B cell (primary cell): Measurements from ENCODE around the gene MRPL55. TPM values are rescaled to one million over a fixed set of nuclear protein-coding genes. Genes with fewer than 3 reads are reported as not detected.

Experiments used
- ATAC-seq: fragments of 200-7000 bp; cut with Tn5 transposase; one replicate; pipeline ENCODE4 v1.10.0; 2021; ENCODE audit warnings: low read depth, mild to moderate bottlenecking, moderate number of reproducible peaks, moderate library complexity
- CTCF ChIA-PET: fragments of 350-600 bp; sonication (Branson Sonifier 250); formaldehyde crosslinking; loops from one replicate; lab custom pipeline; 2021; ENCODE audit warnings: antibody characterized with exemption, inconsistent platforms; lab: Charles Lee
- POLR2A ChIA-PET: fragments of 350-600 bp; sonication (Branson Sonifier 250); formaldehyde crosslinking; loops from one replicate; lab custom pipeline; 2021; ENCODE audit warnings: antibody characterized with exemption; lab: Charles Lee
- DNase-seq: peaks from one replicate; pipeline ENCODE4 v3.0.0; 2013
- H2AFZ ChIP-seq: 2 replicates; pipeline ENCODE4 v1.6.1; 2012; ENCODE audit warnings: mild to moderate bottlenecking, low read depth, low read length; ENCODE audit not compliant: insufficient read depth, poor library complexity, severe bottlenecking
- H3K27ac ChIP-seq, 2 donors: 1 replicate in 1 of 2; 2 replicates in 1 of 2; pipeline ENCODE4 v1.5.1; 2012 to 2013; ENCODE audit warnings: low read length in 2 of 2, mild to moderate bottlenecking in 2 of 2, moderate library complexity in 1 of 2
- H3K27me3 ChIP-seq, 4 experiments: fragments of 200-600 bp in 1 of 4; sonication (generic) in 1 of 4; replicated peaks in 1 of 4; 1 replicate in 2 of 4; 2 replicates in 2 of 4; pipeline versions ENCODE4 v1.6.1 to v1.7.0; 2013 to 2016; ENCODE audit warnings: low read length in 3 of 4, mild to moderate bottlenecking in 2 of 4, mixed read lengths in 1 of 4, moderate library complexity in 1 of 4; ENCODE audit not compliant: insufficient read depth in 4 of 4, control insufficient read depth in 3 of 4; ENCODE audit errors: control extremely low read depth in 1 of 4
- H3K36me3 ChIP-seq, 2 experiments: replicated peaks in 1 of 2; 1 replicate in 1 of 2; 2 replicates in 1 of 2; pipeline versions ENCODE4 v1.6.1 to v1.7.1; 2013; ENCODE audit warnings: low read length in 1 of 2; ENCODE audit not compliant: insufficient read depth in 2 of 2, control insufficient read depth in 1 of 2; ENCODE audit errors: control extremely low read depth in 1 of 2, extremely low read depth in 1 of 2
- H3K4me1 ChIP-seq, 2 donors: fragments of 200-600 bp in 1 of 2; sonication (generic) in 1 of 2; 1 replicate in 1 of 2; 2 replicates in 1 of 2; pipeline versions ENCODE4 v1.5.1 to v1.6.1; 2013 to 2017; ENCODE audit warnings: low read length in 2 of 2; ENCODE audit not compliant: control insufficient read depth in 2 of 2, insufficient read depth in 2 of 2
- H3K4me2 ChIP-seq: replicated peaks from 2 replicates; pipeline ENCODE3; 2012; ENCODE audit warnings: mild to moderate bottlenecking, low read depth, low read length; ENCODE audit not compliant: poor library complexity, severe bottlenecking
- H3K4me3 ChIP-seq, 5 experiments: fragments of 200-600 bp in 1 of 5; sonication (generic) in 1 of 5; 1 replicate in 3 of 5; 2 replicates in 2 of 5; pipeline versions ENCODE4 v1.5.1 to v1.7.0; 2011 to 2016; ENCODE audit warnings: low read length in 4 of 5, mild to moderate bottlenecking in 4 of 5, low read depth in 2 of 5, control low read depth in 1 of 5, moderate library complexity in 1 of 5; ENCODE audit not compliant: insufficient read depth in 1 of 5; ENCODE audit errors: control extremely low read depth in 1 of 5, extremely low read depth in 1 of 5
- H3K79me2 ChIP-seq: fragments of 200-600 bp; sonication (generic); one replicate; pipeline ENCODE4 v1.6.0; 2016; ENCODE audit warnings: low read length; ENCODE audit not compliant: control insufficient read depth, insufficient read depth
- H3K9ac ChIP-seq: fragments of 200-600 bp; sonication (generic); 2 replicates; pipeline ENCODE4 v1.6.1; 2017; ENCODE audit warnings: mild to moderate bottlenecking, low read length, moderate library complexity
- H3K9me3 ChIP-seq, 3 donors: one replicate each; pipeline versions ENCODE4 v1.6.1 to v1.7.1; 2013; ENCODE audit warnings: low read length in 2 of 3; ENCODE audit not compliant: control insufficient read depth in 2 of 3, insufficient read depth in 1 of 3; ENCODE audit errors: control extremely low read depth in 1 of 3
- H4K20me1 ChIP-seq: 2 replicates; pipeline ENCODE4 v1.6.0; 2012; ENCODE audit warnings: mild to moderate bottlenecking, low read length; ENCODE audit not compliant: insufficient read depth, control insufficient read depth, poor library complexity, severe bottlenecking
- H3K27ac Mint-ChIP-seq: one replicate; pipeline ENCODE4 v1.8.0; 2021; ENCODE audit warnings: mixed read lengths
- H3K27me3 Mint-ChIP-seq: one replicate; pipeline ENCODE4 v1.8.0; 2021; ENCODE audit warnings: mixed read lengths
- H3K4me1 Mint-ChIP-seq: one replicate; pipeline ENCODE4 v1.8.0; 2021; ENCODE audit warnings: mixed read lengths
- H3K4me3 Mint-ChIP-seq: one replicate; pipeline ENCODE4 v1.8.0; 2021; ENCODE audit warnings: mixed read lengths
- H3K9me3 Mint-ChIP-seq: one replicate; pipeline ENCODE4 v1.8.0; 2022; ENCODE audit warnings: mixed read lengths; ENCODE audit not compliant: insufficient read depth
- EZH2 ChIP-seq: IDR thresholded peaks from 2 replicates; pipeline ENCODE4 v1.6.1; 2012; ENCODE audit warnings: borderline replicate concordance, low read depth, mild to moderate bottlenecking, moderate library complexity, low read length; ENCODE audit not compliant: insufficient read depth, poor library complexity, severe bottlenecking
- WGBS: methylation state at CpG from one replicate; pipeline ENCODE4 v1.1.5; 2013; ENCODE audit warnings: missing lambda C conversion rate; ENCODE audit not compliant: insufficient coverage; 5-methylcytosine and 5-hydroxymethylcytosine counted together
- intact Hi-C: fragments of 100-400 bp; cut with micrococcal nuclease; formaldehyde crosslinking; loops from one replicate; pipeline ENCODE4 v1.10.0; 2022
- polyA plus RNA-seq: library from polyadenylated mRNA; depleted of rRNA; stranded (reverse); fragments of >200 nt; gene quantifications from 2 replicates; pipeline ENCODE4 v1.2.3, GENCODE V29; 2012
- small RNA-seq: library from RNA; depleted of rRNA; stranded (forward); fragments of <200 nt; gene quantifications from one replicate; pipeline ENCODE3, GENCODE V24; 2012; ENCODE audit warnings: low replicate concordance, low read depth; ENCODE audit not compliant: insufficient read length
- total RNA-seq, 2 donors: library from RNA; stranded (reverse); fragments of 120-200 nt in 1 of 2; gene quantifications; 1 replicate in 1 of 2; 2 replicates in 1 of 2; pipeline versions ENCODE4 v1.2.3 to v1.2.4, GENCODE V29; 2013 to 2022
- TF ChIP-seq, protein P1 (sequence below): fragments of 200-600 bp; IDR thresholded peaks from one replicate; pipeline ENCODE4 v1.8.0; 2022; ENCODE audit warnings: antibody characterized with exemption, mild to moderate bottlenecking

The MRPL55 gene
- total and polyA plus RNA-seq, 2 donors (not counting 1 experiment from before 2014, with no cell fraction given) = 38.9 to 297 TPM

DNA sequence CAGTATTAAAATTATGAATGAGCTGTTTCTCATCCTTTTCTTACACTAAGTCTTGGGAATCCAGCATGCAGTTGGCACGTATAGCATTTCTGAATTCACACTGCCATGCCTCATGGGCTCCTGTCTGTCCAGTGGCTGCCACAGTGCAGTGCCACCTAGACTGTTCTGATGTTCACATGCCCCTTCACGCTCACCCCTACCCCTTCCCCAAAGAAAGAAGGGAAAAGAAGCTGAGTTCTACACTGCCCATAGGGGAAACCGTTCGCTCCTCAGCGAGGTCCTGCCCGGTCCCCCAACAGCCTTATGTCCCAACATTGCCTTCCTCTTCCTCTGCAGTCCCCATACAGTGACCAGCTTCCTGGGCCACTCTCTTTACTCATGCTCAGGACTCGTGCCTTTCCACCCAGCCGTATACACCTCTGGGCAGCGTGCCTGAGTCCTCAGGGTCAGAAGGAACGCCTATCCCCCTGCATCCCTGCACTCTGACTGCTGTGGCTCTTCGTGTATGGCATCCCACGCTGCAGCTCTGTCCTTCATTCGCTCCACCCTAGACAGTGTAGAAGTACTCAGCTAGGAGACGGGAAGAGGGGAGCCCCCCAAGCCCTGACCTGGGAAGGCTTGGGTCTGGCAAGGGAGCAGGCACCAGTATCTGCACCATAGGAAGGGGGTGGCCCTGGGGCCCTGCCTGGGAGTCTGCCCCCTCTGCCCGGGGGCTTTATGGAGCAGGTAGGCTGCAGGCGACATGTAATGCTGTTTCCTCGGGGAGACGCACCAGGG is 50.7 kb downstream of the MRPL55 start:
- Mint-ChIP-seq H3K9me3 (no peaks in the 10 kb centered on the region), H3K27me3 (peaks cover 25% of the 10 kb centered on the region), H3K27ac (no peak overlapping the region), H3K4me3 (peak overlapping the region; percentile 61), H3K4me1 (peaks cover 10% of the 10 kb centered on the region)
- DNase-seq (no peak), ATAC-seq (no peak)
- Histone ChIP-seq H2AFZ (peak overlapping the region; percentile 50), H4K20me1 (no peaks in the 10 kb centered on the region), H3K36me3 (no peaks in the 10 kb centered on the region), H3K4me2 (peak overlapping the region; percentile 77), H3K9ac (no peak overlapping the region), H3K27ac (no peak overlapping the region), H3K27me3 (peaks cover 0 to 61% (median 43%) of the 10 kb centered on the region in 4 experiments), H3K4me1 (peaks cover 23 to 35% of the 10 kb centered on the region in 2 donors), H3K79me2 (no peaks in the 10 kb centered on the region), H3K9me3 (peaks cover 0 to 55% (median 0%) of the 10 kb centered on the region in 3 donors), H3K4me3 (no peak overlapping the region)
- WGBS = 56% methylated on average over 16 of the region's 18 CpGs
- CTCF ChIA-PET = no interaction called here
- intact Hi-C loops = no loop called here
- POLR2A ChIA-PET = no interaction called here
- no peak for TF ChIP-seq EZH2
- TF ChIP-seq, protein P1, sequence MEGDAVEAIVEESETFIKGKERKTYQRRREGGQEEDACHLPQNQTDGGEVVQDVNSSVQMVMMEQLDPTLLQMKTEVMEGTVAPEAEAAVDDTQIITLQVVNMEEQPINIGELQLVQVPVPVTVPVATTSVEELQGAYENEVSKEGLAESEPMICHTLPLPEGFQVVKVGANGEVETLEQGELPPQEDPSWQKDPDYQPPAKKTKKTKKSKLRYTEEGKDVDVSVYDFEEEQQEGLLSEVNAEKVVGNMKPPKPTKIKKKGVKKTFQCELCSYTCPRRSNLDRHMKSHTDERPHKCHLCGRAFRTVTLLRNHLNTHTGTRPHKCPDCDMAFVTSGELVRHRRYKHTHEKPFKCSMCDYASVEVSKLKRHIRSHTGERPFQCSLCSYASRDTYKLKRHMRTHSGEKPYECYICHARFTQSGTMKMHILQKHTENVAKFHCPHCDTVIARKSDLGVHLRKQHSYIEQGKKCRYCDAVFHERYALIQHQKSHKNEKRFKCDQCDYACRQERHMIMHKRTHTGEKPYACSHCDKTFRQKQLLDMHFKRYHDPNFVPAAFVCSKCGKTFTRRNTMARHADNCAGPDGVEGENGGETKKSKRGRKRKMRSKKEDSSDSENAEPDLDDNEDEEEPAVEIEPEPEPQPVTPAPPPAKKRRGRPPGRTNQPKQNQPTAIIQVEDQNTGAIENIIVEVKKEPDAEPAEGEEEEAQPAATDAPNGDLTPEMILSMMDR = no peak

Small RNA genes within 50 kb of the gene (small RNA-seq; reads per million reads assigned to genes)
- gene AL359510.1 = not detected

Other genes starting within 250 kb of the MRPL55 start
- gene WNT9A, start 161.4 kb downstream of the MRPL55 start, total RNA-seq = 0.07 TPM in 1 of 2 replicates, not detected in the other
- 0.04 TPM in 1 of 2 replicates, not detected in the other for gene WNT9A, start 161.4 kb downstream of the MRPL55 start, polyA plus RNA-seq
- gene WNT3A, start 102.3 kb downstream of the MRPL55 start, total RNA-seq = not detected in 2 replicates
- gene WNT3A, start 102.3 kb downstream of the MRPL55 start, polyA plus RNA-seq = 0.03 TPM in 1 of 2 replicates, not detected in the other
- 193 and 195 TPM in 2 replicates for gene ARF1, start 26.6 kb downstream of the MRPL55 start, total RNA-seq
- gene ARF1, start 26.6 kb downstream of the MRPL55 start, polyA plus RNA-seq = 389 and 515 TPM in 2 replicates
- 23.9 and 24.1 TPM in 2 replicates for gene C1orf35, start 6.0 kb downstream of the MRPL55 start, total RNA-seq
- 41.0 and 54.3 TPM in 2 replicates for gene C1orf35, start 6.0 kb downstream of the MRPL55 start, polyA plus RNA-seq
- gene GUK1, start 31.0 kb upstream of the MRPL55 start, total RNA-seq = 123 and 125 TPM in 2 replicates
- gene GUK1, start 31.0 kb upstream of the MRPL55 start, polyA plus RNA-seq = 356 and 499 TPM in 2 replicates
- gene GJC2, start 40.6 kb upstream of the MRPL55 start, total RNA-seq = 0.30 and 0.61 TPM in 2 replicates
- gene GJC2, start 40.6 kb upstream of the MRPL55 start, polyA plus RNA-seq = 0.16 and 0.88 TPM in 2 replicates
- 12.8 and 15.3 TPM in 2 replicates for gene IBA57, start 56.5 kb upstream of the MRPL55 start, total RNA-seq
- 4.1 and 5.2 TPM in 2 replicates for gene IBA57, start 56.5 kb upstream of the MRPL55 start, polyA plus RNA-seq
- gene OBSCN, start 98.7 kb upstream of the MRPL55 start, total RNA-seq = 63.9 and 65.3 TPM in 2 replicates
- 10.0 and 16.7 TPM in 2 replicates for gene OBSCN, start 98.7 kb upstream of the MRPL55 start, polyA plus RNA-seq